ENCODE data around the gene CTXN2. TPM values are rescaled to one million over a fixed set of nuclear protein-coding genes. Genes with fewer than 3 reads are reported as not detected.

The CTXN2 gene
- total and polyA plus RNA-seq, 2 of the 13 experiments (the other 11 are each of a cell fraction or from before 2014, with no cell fraction given), result not detected

DNA sequence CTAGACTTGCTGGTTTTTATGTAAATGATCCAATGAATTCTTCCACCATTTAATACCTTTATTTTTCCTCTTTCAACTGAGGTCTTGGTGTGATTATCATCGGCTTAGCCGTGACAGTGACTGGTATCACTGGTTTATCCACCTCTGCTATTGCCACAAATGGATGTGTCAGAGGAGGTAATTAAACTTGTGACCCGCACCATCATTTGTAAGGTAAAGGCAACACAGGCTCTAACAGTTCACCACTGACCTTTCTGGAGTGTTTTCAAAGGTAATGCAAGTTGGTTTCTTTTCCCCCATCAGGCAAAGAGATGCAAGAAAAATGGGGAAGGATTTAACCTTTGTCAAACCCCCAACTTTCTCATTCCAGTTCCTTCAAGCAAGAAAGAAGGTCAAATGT is 34.3 kb downstream of the CTXN2 start (continued):
- TF ChIP-seq ZNF234 (CRISPR knock-in tag; conservative IDR thresholded peaks at IDR 0.05) (no peak), PRMT3 (CRISPR knock-in tag; IDR thresholded peaks at IDR 0.05; ENCODE audit: borderline replicate concordance, low read depth) (no peak), YEATS4 (CRISPR knock-in tag; IDR thresholded peaks at IDR 0.05; ENCODE audit: borderline replicate concordance) (no peak), ZFP1 (CRISPR knock-in tag; IDR thresholded peaks at IDR 0.05) (no peak), ZNF251 (CRISPR knock-in tag; IDR thresholded peaks at IDR 0.05) (no peak), ZFAT (CRISPR knock-in tag; conservative IDR thresholded peaks at IDR 0.05) (no peak)

DNA sequence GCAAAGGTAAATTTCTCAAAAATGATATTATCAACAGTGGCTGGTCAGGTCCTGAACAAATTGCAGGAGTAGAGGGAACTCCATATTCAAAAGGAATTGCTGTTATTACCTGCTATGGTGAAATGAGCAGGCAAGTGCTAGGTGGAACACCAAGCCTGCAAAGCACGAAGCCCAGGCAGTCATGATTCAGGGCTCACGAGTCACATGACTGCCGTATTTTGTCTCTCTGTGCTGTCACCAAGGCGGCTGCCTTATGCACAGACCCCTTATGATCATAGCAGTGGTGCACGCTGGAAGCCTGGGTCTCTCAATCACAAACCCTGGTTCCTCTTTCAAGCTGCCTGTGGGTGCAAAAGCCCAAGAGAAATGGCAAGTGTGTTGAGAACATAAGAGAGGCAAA is 39.0 kb downstream of the CTXN2 start:
- no peak for FAIRE-seq
- CTCF ChIA-PET (ENCODE audit: low intra/inter-chr PET ratio, low total read pairs), result no interaction called here

More for the DNA sequence above, 39.0 kb downstream of the CTXN2 start:
- Histone ChIP-seq H2AFZ (ENCODE audit: low read length) (no peak overlapping the region), H3K4me2 (ENCODE audit: low read depth, low read length) (no peak overlapping the region), H3K4me3 (replicated peaks in 1 of 3; ENCODE audit: insufficient read depth in 1 of 3, low read depth in 2 of 3, low read length in 3 of 3) (no peak overlapping the region), H3K79me2 (ENCODE audit: insufficient read depth, low read length) (no peaks in the 10 kb centered on the region), H3K27me3 (ENCODE audit: control insufficient read depth in 1 of 2, insufficient read depth in 2 of 2, low read length in 2 of 2) (peaks cover 0 to 1% of the 10 kb centered on the region in 2 experiments; a peak in 1 of 5 replicates), H3K9ac (ENCODE audit: insufficient read depth, low read depth, low read length) (no peak overlapping the region), H4K20me1 (ENCODE audit: insufficient read depth, low read length) (no peaks in the 10 kb centered on the region), H3K27ac (ENCODE audit: extremely low read length, insufficient read depth, low read length) (no peak overlapping the region), H3K4me1 (ENCODE audit: insufficient read depth, low read length) (no peaks in the 10 kb centered on the region), H3K36me3 (replicated peaks in 1 of 2; ENCODE audit: control insufficient read depth in 1 of 2, insufficient read depth in 2 of 2, low read length in 2 of 2) (no peaks in the 10 kb centered on the region), H3K9me3 (ENCODE audit: low read length) (no peaks in the 10 kb centered on the region)
- BruUV-seq (replicated peaks), result no TSS peak
- TF ChIP-seq ZNF230 (CRISPR knock-in tag; IDR thresholded peaks at IDR 0.05) (no peak), EHMT2 (IDR thresholded peaks at IDR 0.05; ENCODE audit: borderline replicate concordance, low read depth, low read length) (no peak), SRSF4 (IDR thresholded peaks at IDR 0.05; ENCODE audit: low read depth, low read length, poor library complexity, severe bottlenecking) (no peak), ZNF274 (CRISPR knock-in tag; IDR thresholded peaks at IDR 0.05) (no peak), MAFG (CRISPR knock-in tag; IDR thresholded peaks at IDR 0.05) (no peak), ZNF263 (CRISPR knock-in tag; IDR thresholded peaks at IDR 0.05) (no peak), PHF8 (CRISPR knock-in tag; IDR thresholded peaks at IDR 0.05) (no peak), ZNF460 (CRISPR knock-in tag; IDR thresholded peaks at IDR 0.05; ENCODE audit: borderline replicate concordance) (no peak), RARG (CRISPR knock-in tag; IDR thresholded peaks at IDR 0.05; ENCODE audit: low read depth) (no peak), XBP1 (CRISPR knock-in tag; IDR thresholded peaks at IDR 0.05) (no peak), RNF2 (conservative IDR thresholded peaks at IDR 0.05; ENCODE audit: low read depth) (no peak)
- TF ChIP-seq, protein P1, sequence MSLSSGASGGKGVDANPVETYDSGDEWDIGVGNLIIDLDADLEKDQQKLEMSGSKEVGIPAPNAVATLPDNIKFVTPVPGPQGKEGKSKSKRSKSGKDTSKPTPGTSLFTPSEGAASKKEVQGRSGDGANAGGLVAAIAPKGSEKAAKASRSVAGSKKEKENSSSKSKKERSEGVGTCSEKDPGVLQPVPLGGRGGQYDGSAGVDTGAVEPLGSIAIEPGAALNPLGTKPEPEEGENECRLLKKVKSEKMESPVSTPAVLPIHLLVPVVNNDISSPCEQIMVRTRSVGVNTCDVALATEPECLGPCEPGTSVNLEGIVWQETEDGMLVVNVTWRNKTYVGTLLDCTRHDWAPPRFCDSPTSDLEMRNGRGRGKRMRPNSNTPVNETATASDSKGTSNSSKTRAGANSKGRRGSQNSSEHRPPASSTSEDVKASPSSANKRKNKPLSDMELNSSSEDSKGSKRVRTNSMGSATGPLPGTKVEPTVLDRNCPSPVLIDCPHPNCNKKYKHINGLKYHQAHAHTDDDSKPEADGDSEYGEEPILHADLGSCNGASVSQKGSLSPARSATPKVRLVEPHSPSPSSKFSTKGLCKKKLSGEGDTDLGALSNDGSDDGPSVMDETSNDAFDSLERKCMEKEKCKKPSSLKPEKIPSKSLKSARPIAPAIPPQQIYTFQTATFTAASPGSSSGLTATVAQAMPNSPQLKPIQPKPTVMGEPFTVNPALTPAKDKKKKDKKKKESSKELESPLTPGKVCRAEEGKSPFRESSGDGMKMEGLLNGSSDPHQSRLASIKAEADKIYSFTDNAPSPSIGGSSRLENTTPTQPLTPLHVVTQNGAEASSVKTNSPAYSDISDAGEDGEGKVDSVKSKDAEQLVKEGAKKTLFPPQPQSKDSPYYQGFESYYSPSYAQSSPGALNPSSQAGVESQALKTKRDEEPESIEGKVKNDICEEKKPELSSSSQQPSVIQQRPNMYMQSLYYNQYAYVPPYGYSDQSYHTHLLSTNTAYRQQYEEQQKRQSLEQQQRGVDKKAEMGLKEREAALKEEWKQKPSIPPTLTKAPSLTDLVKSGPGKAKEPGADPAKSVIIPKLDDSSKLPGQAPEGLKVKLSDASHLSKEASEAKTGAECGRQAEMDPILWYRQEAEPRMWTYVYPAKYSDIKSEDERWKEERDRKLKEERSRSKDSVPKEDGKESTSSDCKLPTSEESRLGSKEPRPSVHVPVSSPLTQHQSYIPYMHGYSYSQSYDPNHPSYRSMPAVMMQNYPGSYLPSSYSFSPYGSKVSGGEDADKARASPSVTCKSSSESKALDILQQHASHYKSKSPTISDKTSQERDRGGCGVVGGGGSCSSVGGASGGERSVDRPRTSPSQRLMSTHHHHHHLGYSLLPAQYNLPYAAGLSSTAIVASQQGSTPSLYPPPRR (CRISPR knock-in tag; IDR thresholded peaks at IDR 0.05; ENCODE audit: borderline replicate concordance), result no peak
- TF ChIP-seq, protein P2, sequence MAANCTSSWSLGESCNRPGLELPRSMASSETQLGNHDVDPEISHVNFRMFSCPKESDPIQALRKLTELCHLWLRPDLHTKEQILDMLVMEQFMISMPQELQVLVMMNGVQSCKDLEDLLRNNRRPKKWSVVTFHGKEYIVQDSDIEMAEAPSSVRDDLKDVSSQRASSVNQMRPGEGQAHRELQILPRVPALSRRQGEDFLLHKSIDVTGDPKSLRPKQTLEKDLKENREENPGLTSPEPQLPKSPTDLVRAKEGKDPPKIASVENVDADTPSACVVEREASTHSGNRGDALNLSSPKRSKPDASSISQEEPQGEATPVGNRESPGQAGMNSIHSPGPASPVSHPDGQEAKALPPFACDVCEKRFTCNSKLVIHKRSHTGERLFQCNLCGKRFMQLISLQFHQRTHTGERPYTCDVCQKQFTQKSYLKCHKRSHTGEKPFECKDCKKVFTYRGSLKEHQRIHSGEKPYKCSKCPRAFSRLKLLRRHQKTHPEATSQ (CRISPR knock-in tag; IDR thresholded peaks at IDR 0.05; ENCODE audit: borderline replicate concordance), result no peak
- in situ Hi-C loops (cut with HindIII; ENCODE audit: extremely low pct_ligation_motif_present, low pct_unique_long_range_greater_than_20kb), result no loop called here
- 10% methylated on average over 5 of the region's 5 CpGs for WGBS (ENCODE audit: low lambda C conversion rate)
- no peak for ATAC-seq
- POLR2A ChIA-PET, result no interaction called here
- DNase-seq (ENCODE audit: low spot score), result no peak
- intact Hi-C loops (cut with micrococcal nuclease; ENCODE audit: unreplicated experiment), result no loop called here

Measured in HepG2 (cell line).